Ramos (cell line): ENCODE measurements around the gene TSPAN9.
"Not testable (repeated sequence)": the region's sequence is repeated elsewhere in the genome, so short reads cannot be mapped to it uniquely, and the experiment has no call there.

ENCODE experiments used
- in situ Hi-C: fragments of 300-500 bp; cut with MboI; formaldehyde crosslinking; loops from one replicate; pipeline ENCODE4 v1.14.3; 2022; ENCODE audit warnings: low sequenced_read_pairs; ENCODE audit not compliant: unreplicated experiment

The TSPAN9 gene

GRCh38 chr12:3043406-3043805 is 33.8 kb upstream of the TSPAN9 start:
- in situ Hi-C loops: no loop called here

GRCh38 chr12:3044141-3044630 is 33.0 kb upstream of the TSPAN9 start:
- in situ Hi-C loops: no loop called here

- in situ Hi-C loops: no loop called here
These were observed 31.7 kb upstream of the TSPAN9 start for GRCh38 chr12:3045494-3045893.

GRCh38 chr12:3045989-3046388 is 31.2 kb upstream of the TSPAN9 start:
- in situ Hi-C loops: no loop called here

GRCh38 chr12:3046441-3047200 is 30.6 kb upstream of the TSPAN9 start:
- in situ Hi-C loops: no loop called here

GRCh38 chr12:3047961-3048360 is 29.2 kb upstream of the TSPAN9 start:
- in situ Hi-C loops: no loop called here

- in situ Hi-C loops: no loop called here
These were observed 28.6 kb upstream of the TSPAN9 start for GRCh38 chr12:3048540-3048939.

GRCh38 chr12:3049176-3049575 is 28.0 kb upstream of the TSPAN9 start:
- in situ Hi-C loops: no loop called here

GRCh38 chr12:3049611-3050249 is 27.4 kb upstream of the TSPAN9 start:
- in situ Hi-C loops: no loop called here

- in situ Hi-C loops: no loop called here
These were observed 22.8 kb upstream of the TSPAN9 start for GRCh38 chr12:3054374-3054773.

- in situ Hi-C loops: no loop called here
These were observed 22.0 kb upstream of the TSPAN9 start for GRCh38 chr12:3055026-3055703.

GRCh38 chr12:3055704-3056467 is 21.3 kb upstream of the TSPAN9 start:
- in situ Hi-C loops: no loop called here

- in situ Hi-C loops: no loop called here
These were observed 16.1 kb upstream of the TSPAN9 start for GRCh38 chr12:3061059-3061458.

GRCh38 chr12:3061501-3062215 is 15.5 kb upstream of the TSPAN9 start:
- in situ Hi-C loops: no loop called here

- in situ Hi-C loops: no loop called here
These were observed 11.9 kb upstream of the TSPAN9 start for GRCh38 chr12:3065300-3065699.

GRCh38 chr12:3065846-3066245 is 11.3 kb upstream of the TSPAN9 start:
- in situ Hi-C loops: not testable (repeated sequence)

GRCh38 chr12:3069714-3070113 is 7.5 kb upstream of the TSPAN9 start:
- in situ Hi-C loops: no loop called here

GRCh38 chr12:3071107-3071506 is 6.1 kb upstream of the TSPAN9 start:
- in situ Hi-C loops: no loop called here

- in situ Hi-C loops: no loop called here
These were observed 5.5 kb upstream of the TSPAN9 start for GRCh38 chr12:3071710-3072109.
